Testis (tissue), 3 donors: Measurements from ENCODE around the gene ANKH. TPM values are rescaled to one million over a fixed set of nuclear protein-coding genes. Genes with fewer than 3 reads are reported as not detected.

ENCODE experiments used
- DNase-seq: peaks from one replicate; pipeline ENCODE4 v3.0.0-alpha.2; 2019
- H3K27ac ChIP-seq, 2 donors: fragments of 200-600 bp; sonication (generic); one replicate each; pipeline ENCODE4 v1.5.1; 2019
- H3K27me3 ChIP-seq: fragments of 200-600 bp; sonication (generic); one replicate; pipeline ENCODE4 v1.5.1; 2019
- H3K36me3 ChIP-seq: fragments of 200-600 bp; sonication (generic); one replicate; pipeline ENCODE4 v1.5.1; 2017; ENCODE audit warnings: low read depth; ENCODE audit errors: missing control alignments
- H3K4me1 ChIP-seq: fragments of 200-600 bp; sonication (generic); one replicate; pipeline ENCODE4 v1.5.1; 2019
- H3K4me3 ChIP-seq, 2 donors: fragments of 200-600 bp; sonication (generic); one replicate each; pipeline ENCODE4 v1.5.1; 2017 to 2019
- H3K9me3 ChIP-seq: fragments of 200-600 bp; sonication (generic); one replicate; pipeline ENCODE4 v1.5.1; 2017
- CTCF ChIP-seq, 3 experiments: fragments of 450-650 bp in 2 of 3; fragments of 200-600 bp in 1 of 3; sonication (generic) in 1 of 3; IDR thresholded peaks; one replicate each; pipeline ENCODE4 v1.5.1; 2016 to 2019; ENCODE audit warnings: antibody characterized with exemption in 3 of 3, mild to moderate bottlenecking in 2 of 3, moderate library complexity in 1 of 3
- POLR2A ChIP-seq: fragments of 450-650 bp; IDR thresholded peaks from one replicate; pipeline ENCODE4 v1.6.1; 2017; ENCODE audit warnings: antibody characterized with exemption, mild to moderate bottlenecking, moderate library complexity
- WGBS, 2 donors: methylation state at CpG; one replicate each; pipeline ENCODE4 v1.1.5; 2018; 5-methylcytosine and 5-hydroxymethylcytosine counted together
- intact Hi-C: fragments of 100-400 bp; cut with DNase I; formaldehyde crosslinking; loops from one replicate; pipeline ENCODE4 v1.15.1; 2023; ENCODE audit warnings: low total_unique reads
- polyA plus RNA-seq: library from polyadenylated mRNA; stranded (reverse); fragments of 350-450 nt; fragmentation: Illumina TruSeq; extraction: RNeasy Lipid Tissue Mini Kit (QIAGEN cat#74804); gene quantifications from one replicate; pipeline ENCODE4 v1.2.3, GENCODE V29; 2014; ENCODE audit warnings: low read depth, low replicate concordance; ENCODE audit not compliant: insufficient read depth
- total RNA-seq, 2 donors: library from RNA; depleted of rRNA; stranded (reverse); fragments of >200 nt; gene quantifications; one replicate each; pipeline ENCODE4 v1.2.3, GENCODE V29; 2016

ANKH gene
- total and polyA plus RNA-seq, 3 donors from 2014 or later = 14.3 to 16.2 (median 15.8) TPM

- TF ChIP-seq CTCF (IDR thresholded peaks at IDR 0.05) (no peak), POLR2A (no peak)
- Histone ChIP-seq H3K4me1 (peaks cover 9% of the 10 kb centered on the region), H3K27ac (no peak overlapping the region), H3K27me3 (no peaks in the 10 kb centered on the region), H3K36me3 (no peaks in the 10 kb centered on the region), H3K9me3 (no peaks in the 10 kb centered on the region), H3K4me3 (no peak overlapping the region)
- intact Hi-C loops = no loop called here
- DNase-seq = no peak
- WGBS, 2 donors = 86 to 91% methylated on average over 4 of the region's 4 CpGs
These were observed 121.9 kb downstream of the ANKH start for GRCh38 chr5:14749579-14750101.

GRCh38 chr5:14748180-14748900, 123.2 kb downstream of the ANKH start:
- no peaks in the 10 kb centered on the region for H3K9me3 ChIP-seq
- intact Hi-C loops = no loop called here
- no peak overlapping the region for H3K27ac ChIP-seq
- no peak overlapping the region for H3K4me3 ChIP-seq
- DNase-seq = no peak
- no peak for TF ChIP-seq POLR2A
- TF ChIP-seq CTCF (IDR thresholded peaks at IDR 0.05) = no peak
- no peaks in the 10 kb centered on the region for H3K36me3 ChIP-seq
- WGBS, 2 donors = 86 to 90% methylated on average over 8 to 12 of the region's 12 CpGs
- H3K27me3 ChIP-seq = no peaks in the 10 kb centered on the region
- peaks cover 6% of the 10 kb centered on the region for H3K4me1 ChIP-seq

GRCh38 chr5:14745753-14746152, 125.8 kb downstream of the ANKH start:
- 95 to 97% methylated on average over 13 to 14 of the region's 14 CpGs for WGBS, 2 donors
- no peak overlapping the region for H3K4me3 ChIP-seq
- no peak for DNase-seq
- no peaks in the 10 kb centered on the region for H3K27me3 ChIP-seq
- intact Hi-C loops = no loop called here
- no peaks in the 10 kb centered on the region for H3K36me3 ChIP-seq
- H3K27ac ChIP-seq = no peak overlapping the region
- no peaks in the 10 kb centered on the region for H3K4me1 ChIP-seq
- no peaks in the 10 kb centered on the region for H3K9me3 ChIP-seq
- TF ChIP-seq POLR2A = no peak
- TF ChIP-seq CTCF (IDR thresholded peaks at IDR 0.05) = no peak

GRCh38 chr5:14745188-14745563, 126.4 kb downstream of the ANKH start:
- WGBS, 2 donors = 88 to 89% methylated on average over 5 of the region's 5 CpGs
- TF ChIP-seq CTCF (IDR thresholded peaks at IDR 0.05) = no peak
- no peak for TF ChIP-seq POLR2A
- no peak overlapping the region for H3K27ac ChIP-seq
- H3K9me3 ChIP-seq = no peaks in the 10 kb centered on the region
- H3K27me3 ChIP-seq = no peaks in the 10 kb centered on the region
- H3K36me3 ChIP-seq = no peaks in the 10 kb centered on the region
- intact Hi-C loops = no loop called here
- no peaks in the 10 kb centered on the region for H3K4me1 ChIP-seq
- DNase-seq = no peak
- no peak overlapping the region for H3K4me3 ChIP-seq
